ENCODE results near the gene XPC. TPM values are rescaled to one million over a fixed set of nuclear protein-coding genes. Genes with fewer than 3 reads are reported as not detected.
A peak's percentile ranks its signal among the peaks of the same experiment; 100 is the strongest.

XPC gene
- total and polyA plus RNA-seq, 4 experiments from 2014 or later: 32.9 to 108 (median 81.0) TPM

GRCh38 chr3:14200841-14201240, 22.4 kb upstream of the XPC start:
- no peak for DNase-seq
- ChIA-PET CTCF (ENCODE audit: partially characterized antibody) (interaction anchor here (0.9 to 4.2 kb wide), 8 partner anchors 10 to 543 kb away, joined by 3 to 25 read pairs (median 4); no protein-coding TSS in a partner anchor), POLR2A (ENCODE audit: partially characterized antibody) (interaction anchor here (0.7 kb wide), 1 partner anchor 56 kb away, joined by 3 read pairs; no protein-coding TSS in a partner anchor)
- intact Hi-C loops (cut with micrococcal nuclease): no loop called here
- no peaks in the 10 kb centered on the region for H3K27me3 Mint-ChIP-seq
- no peak overlapping the region for H3K4me3 Mint-ChIP-seq
- H3K36me3 Mint-ChIP-seq: peaks cover 33 to 38% of the 10 kb centered on the region in 2 donors
- no peaks in the 10 kb centered on the region for H3K9me3 Mint-ChIP-seq
- H3K4me1 Mint-ChIP-seq: peaks cover 3 to 6% (median 5%) of the 10 kb centered on the region in 4 donors
- peak overlapping the region in 3 of 7 donors; percentile 4 to 31 (median 10) for H3K27ac Mint-ChIP-seq
- Histone ChIP-seq H3K27me3 (ENCODE audit: insufficient read depth, low read length) (no peaks in the 10 kb centered on the region), H3K9me3 (ENCODE audit: control insufficient read depth in 1 of 2, low read length in 2 of 2) (no peaks in the 10 kb centered on the region), H3K4me1 (ENCODE audit: insufficient read depth, low read length) (no peaks in the 10 kb centered on the region), H3K27ac (ENCODE audit: low read depth, low read length) (no peak overlapping the region), H3K4me3 (ENCODE audit: low read length in 2 of 2) (no peak overlapping the region), H3K36me3 (ENCODE audit: insufficient read depth, low read length) (peaks cover 6% of the 10 kb centered on the region)

- intact Hi-C loops (cut with micrococcal nuclease): no loop called here
- H3K9me3 Mint-ChIP-seq: no peaks in the 10 kb centered on the region
- H3K4me3 Mint-ChIP-seq: no peak overlapping the region
- no peaks in the 10 kb centered on the region for H3K4me1 ChIP-seq (ENCODE audit: insufficient read depth, low read length)
- H3K27ac ChIP-seq (ENCODE audit: low read depth, low read length): no peak overlapping the region
- POLR2A ChIA-PET (ENCODE audit: partially characterized antibody): no interaction called here
- H3K27me3 ChIP-seq (ENCODE audit: insufficient read depth, low read length): no peaks in the 10 kb centered on the region
- no peak overlapping the region for H3K4me3 ChIP-seq (ENCODE audit: low read length in 2 of 2)
- H3K4me1 Mint-ChIP-seq: peaks cover 3 to 6% (median 5%) of the 10 kb centered on the region in 4 donors
- H3K36me3 Mint-ChIP-seq: peaks cover 33 to 41% of the 10 kb centered on the region in 2 donors
- no peak for DNase-seq
- H3K27ac Mint-ChIP-seq: peak overlapping the region in 1 of 7 donors; percentile 43
- peaks cover 6% of the 10 kb centered on the region for H3K36me3 ChIP-seq (ENCODE audit: insufficient read depth, low read length)
- CTCF ChIA-PET (ENCODE audit: partially characterized antibody): interaction anchor here (1.2 to 1.6 kb wide), 6 partner anchors 9 to 543 kb away, joined by 3 to 9 read pairs (median 4); no protein-coding TSS in a partner anchor
- no peaks in the 10 kb centered on the region for H3K27me3 Mint-ChIP-seq
- H3K9me3 ChIP-seq (ENCODE audit: control insufficient read depth in 1 of 2, low read length in 2 of 2): no peaks in the 10 kb centered on the region
Measured at GRCh38 chr3:14200276-14200675, 21.9 kb upstream of the XPC start.

GRCh38 chr3:14199641-14200040, 21.2 kb upstream of the XPC start:
- H3K4me1 ChIP-seq (ENCODE audit: insufficient read depth, low read length): no peaks in the 10 kb centered on the region
- Mint-ChIP-seq H3K27ac (peak overlapping the region in 2 of 7 donors; percentile 43 to 57), H3K36me3 (peaks cover 39 to 47% of the 10 kb centered on the region in 2 donors), H3K9me3 (no peaks in the 10 kb centered on the region), H3K4me1 (peaks cover 4 to 6% (median 6%) of the 10 kb centered on the region in 4 donors), H3K4me3 (no peak overlapping the region), H3K27me3 (no peaks in the 10 kb centered on the region)
- H3K27ac ChIP-seq (ENCODE audit: low read depth, low read length): no peak overlapping the region
- H3K36me3 ChIP-seq (ENCODE audit: insufficient read depth, low read length): peaks cover 6% of the 10 kb centered on the region
- H3K4me3 ChIP-seq (ENCODE audit: low read length in 2 of 2): no peak overlapping the region
- CTCF ChIA-PET (ENCODE audit: partially characterized antibody): interaction anchor here (0.8 kb wide), 1 partner anchor 722 kb away, joined by 3 read pairs; no protein-coding TSS in a partner anchor
- H3K27me3 ChIP-seq (ENCODE audit: insufficient read depth, low read length): no peaks in the 10 kb centered on the region
- POLR2A ChIA-PET (ENCODE audit: partially characterized antibody): no interaction called here
- intact Hi-C loops (cut with micrococcal nuclease): no loop called here
- no peaks in the 10 kb centered on the region for H3K9me3 ChIP-seq (ENCODE audit: control insufficient read depth in 1 of 2, low read length in 2 of 2)
- no peak for DNase-seq

- intact Hi-C loops (cut with micrococcal nuclease): no loop called here
- Mint-ChIP-seq H3K4me3 (no peak overlapping the region), H3K36me3 (peaks cover 53 to 68% of the 10 kb centered on the region in 2 donors), H3K9me3 (no peaks in the 10 kb centered on the region), H3K4me1 (peaks cover 29 to 42% (median 36%) of the 10 kb centered on the region in 4 donors), H3K27ac (no peak overlapping the region), H3K27me3 (no peaks in the 10 kb centered on the region)
- H3K9me3 ChIP-seq (ENCODE audit: control insufficient read depth in 1 of 2, low read length in 2 of 2): no peaks in the 10 kb centered on the region
- CTCF ChIA-PET (ENCODE audit: partially characterized antibody): interaction anchor here (1.1 to 1.9 kb wide), 2 partner anchors 9 to 298 kb away, joined by 3 to 14 read pairs; no protein-coding TSS in a partner anchor
- H3K4me1 ChIP-seq (ENCODE audit: insufficient read depth, low read length): no peaks in the 10 kb centered on the region
- POLR2A ChIA-PET (ENCODE audit: partially characterized antibody): no interaction called here
- no peaks in the 10 kb centered on the region for H3K27me3 ChIP-seq (ENCODE audit: insufficient read depth, low read length)
- DNase-seq: no peak
- no peak overlapping the region for H3K4me3 ChIP-seq (ENCODE audit: low read length in 2 of 2)
- H3K36me3 ChIP-seq (ENCODE audit: insufficient read depth, low read length): peaks cover 6% of the 10 kb centered on the region
- H3K27ac ChIP-seq (ENCODE audit: low read depth, low read length): no peak overlapping the region
Measured at GRCh38 chr3:14194865-14195264, 16.5 kb upstream of the XPC start.

- ChIA-PET POLR2A (ENCODE audit: partially characterized antibody) (interaction anchor here (0.6 to 1.4 kb wide), 2 partner anchors 10 to 43 kb away, joined by 3 to 5 read pairs; partner anchors contain the start of genes LSM3 and XPC), CTCF (ENCODE audit: partially characterized antibody) (interaction anchor here (2.0 kb wide), 1 partner anchor 15 kb away, joined by 7 read pairs; no protein-coding TSS in a partner anchor)
- Mint-ChIP-seq H3K27ac (peak overlapping the region in 1 of 7 donors; percentile 19), H3K27me3 (no peaks in the 10 kb centered on the region), H3K4me1 (peaks cover 50 to 68% (median 58%) of the 10 kb centered on the region in 4 donors), H3K9me3 (no peaks in the 10 kb centered on the region), H3K4me3 (peak overlapping the region in 1 of 8 donors; percentile 22), H3K36me3 (peaks cover 54 to 68% of the 10 kb centered on the region in 2 donors)
- Histone ChIP-seq H3K4me3 (ENCODE audit: low read length in 2 of 2) (no peak overlapping the region), H3K9me3 (ENCODE audit: control insufficient read depth in 1 of 2, low read length in 2 of 2) (no peaks in the 10 kb centered on the region), H3K27ac (ENCODE audit: low read depth, low read length) (no peak overlapping the region), H3K36me3 (ENCODE audit: insufficient read depth, low read length) (peaks cover 20% of the 10 kb centered on the region), H3K27me3 (ENCODE audit: insufficient read depth, low read length) (no peaks in the 10 kb centered on the region), H3K4me1 (ENCODE audit: insufficient read depth, low read length) (no peaks in the 10 kb centered on the region)
- intact Hi-C loops (cut with micrococcal nuclease): no loop called here
- DNase-seq: no peak
Measured at GRCh38 chr3:14188041-14188754, 9.8 kb upstream of the XPC start.

GRCh38 chr3:14186854-14187458, 8.6 kb upstream of the XPC start:
- no peak for DNase-seq
- ChIA-PET CTCF (ENCODE audit: partially characterized antibody) (interaction anchor here (1.0 kb wide), 1 partner anchor 17 kb away, joined by 5 read pairs; no protein-coding TSS in a partner anchor), POLR2A (ENCODE audit: partially characterized antibody) (no interaction called here)
- H3K4me3 ChIP-seq (ENCODE audit: low read length in 2 of 2): no peak overlapping the region
- Mint-ChIP-seq H3K36me3 (peaks cover 60 to 72% of the 10 kb centered on the region in 2 donors), H3K27me3 (no peaks in the 10 kb centered on the region), H3K9me3 (no peaks in the 10 kb centered on the region), H3K4me3 (no peak overlapping the region), H3K27ac (peak overlapping the region in 1 of 7 donors; percentile 48), H3K4me1 (peaks cover 46 to 60% (median 56%) of the 10 kb centered on the region in 4 donors)
- intact Hi-C loops (cut with micrococcal nuclease): no loop called here
- H3K9me3 ChIP-seq (ENCODE audit: control insufficient read depth in 1 of 2, low read length in 2 of 2): no peaks in the 10 kb centered on the region
- H3K4me1 ChIP-seq (ENCODE audit: insufficient read depth, low read length): no peaks in the 10 kb centered on the region
- peaks cover 32% of the 10 kb centered on the region for H3K36me3 ChIP-seq (ENCODE audit: insufficient read depth, low read length)
- no peaks in the 10 kb centered on the region for H3K27me3 ChIP-seq (ENCODE audit: insufficient read depth, low read length)
- no peak overlapping the region for H3K27ac ChIP-seq (ENCODE audit: low read depth, low read length)

Data from CD4-positive, alpha-beta memory T cell (primary cell).